Measurements from ENCODE around the gene TMEM129.

TMEM129 gene

DNA sequence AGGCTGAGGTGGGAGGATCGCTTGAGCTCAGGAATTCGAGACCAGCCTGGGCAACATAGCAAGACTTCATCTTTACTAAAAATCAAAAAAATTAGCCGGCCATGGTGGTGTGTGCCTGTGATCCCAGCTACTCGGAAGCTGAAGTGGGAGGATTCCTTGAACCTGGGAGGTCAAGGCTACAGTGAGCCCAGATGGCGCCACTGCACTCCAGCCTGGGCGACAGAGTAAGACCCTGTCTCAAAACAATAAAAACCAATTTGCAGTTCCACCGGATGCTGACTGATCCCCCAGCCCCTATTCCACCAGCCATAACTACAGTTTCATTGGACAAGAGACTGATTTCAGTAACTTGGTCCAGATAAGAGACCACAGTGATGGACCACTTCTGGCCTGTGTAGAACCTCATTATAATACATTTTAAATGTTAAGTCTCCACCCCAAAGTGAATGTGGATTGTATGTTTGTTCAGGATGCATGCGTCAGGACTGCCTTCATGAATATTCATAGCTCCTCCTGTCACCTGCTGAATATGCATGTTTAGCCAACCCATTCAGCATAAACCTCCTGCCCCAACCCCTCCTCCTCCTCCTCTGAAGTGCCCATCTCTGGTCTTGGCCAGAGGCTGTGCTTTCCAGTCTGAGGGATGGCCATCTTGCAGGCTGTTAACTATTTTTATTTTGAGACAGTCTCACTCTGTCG lies 6.7 kb downstream of the TMEM129 start:
- Histone ChIP-seq H3K27ac (ENCODE audit: low read length) (peak overlapping the region; percentile 95), H3K9ac (ENCODE audit: low read depth, low read length) (peak overlapping the region; percentile 80), H3K36me3 (ENCODE audit: insufficient read depth, low read length) (peaks cover 84% of the 10 kb centered on the region), H3K9me3 (ENCODE audit: insufficient read depth, low read length, severe bottlenecking) (no peaks in the 10 kb centered on the region), H3K27me3 (ENCODE audit: insufficient read depth, low read length, poor library complexity) (no peaks in the 10 kb centered on the region), H2AFZ (ENCODE audit: low read depth, low read length) (no peak overlapping the region), H4K20me1 (ENCODE audit: insufficient read depth, low read length) (peaks cover 68% of the 10 kb centered on the region), H3K4me3 (ENCODE audit: low read depth in 1 of 2, low read length in 2 of 2) (peak overlapping the region; percentile 72 to 88; a peak in 3 of 4 replicates), H3K79me2 (ENCODE audit: insufficient read depth, low read length) (peaks cover 98% of the 10 kb centered on the region), H3K4me1 (ENCODE audit: insufficient read depth, low read length) (peaks cover 82% of the 10 kb centered on the region), H3K4me2 (ENCODE audit: insufficient read depth, low read length) (peak overlapping the region; percentile 82)
- ATAC-seq (ENCODE audit: insufficient read depth, low read depth) (no peak), DNase-seq (no peak)
- TF ChIP-seq CTCF (IDR thresholded peaks at IDR 0.05; ENCODE audit: borderline replicate concordance, extremely low read depth, low read length, poor library complexity, severe bottlenecking) (no peak), EZH2 (IDR thresholded peaks at IDR 0.05; ENCODE audit: borderline replicate concordance, low read depth, low read length, severe bottlenecking) (no peak)

- H3K9ac ChIP-seq (ENCODE audit: low read depth, low read length): peak overlapping the region; percentile 80
- ATAC-seq (ENCODE audit: insufficient read depth, low read depth): peak; percentile 2; the same call in 2 of the 3 replicates
- peaks cover 89% of the 10 kb centered on the region for H3K36me3 ChIP-seq (ENCODE audit: insufficient read depth, low read length)
- peak overlapping the region; percentile 70 for H2AFZ ChIP-seq (ENCODE audit: low read depth, low read length)
- H3K4me3 ChIP-seq (ENCODE audit: low read depth in 1 of 2, low read length in 2 of 2): peak overlapping the region; percentile 72 to 88
- peaks cover 84% of the 10 kb centered on the region for H3K4me1 ChIP-seq (ENCODE audit: insufficient read depth, low read length)
- no peaks in the 10 kb centered on the region for H3K9me3 ChIP-seq (ENCODE audit: insufficient read depth, low read length, severe bottlenecking)
- DNase-seq: no peak
- H4K20me1 ChIP-seq (ENCODE audit: insufficient read depth, low read length): peaks cover 72% of the 10 kb centered on the region
- TF ChIP-seq EZH2 (IDR thresholded peaks at IDR 0.05; ENCODE audit: borderline replicate concordance, low read depth, low read length, severe bottlenecking) (no peak), CTCF (IDR thresholded peaks at IDR 0.05; ENCODE audit: borderline replicate concordance, extremely low read depth, low read length, poor library complexity, severe bottlenecking) (no peak)
- peak overlapping the region; percentile 95 for H3K27ac ChIP-seq (ENCODE audit: low read length)
- H3K27me3 ChIP-seq (ENCODE audit: insufficient read depth, low read length, poor library complexity): no peaks in the 10 kb centered on the region
- peaks cover 99% of the 10 kb centered on the region for H3K79me2 ChIP-seq (ENCODE audit: insufficient read depth, low read length)
- H3K4me2 ChIP-seq (ENCODE audit: insufficient read depth, low read length): peak overlapping the region; percentile 82
These were observed 7.9 kb downstream of the TMEM129 start for GRCh38 chr4:1713003-1713851.

DNA sequence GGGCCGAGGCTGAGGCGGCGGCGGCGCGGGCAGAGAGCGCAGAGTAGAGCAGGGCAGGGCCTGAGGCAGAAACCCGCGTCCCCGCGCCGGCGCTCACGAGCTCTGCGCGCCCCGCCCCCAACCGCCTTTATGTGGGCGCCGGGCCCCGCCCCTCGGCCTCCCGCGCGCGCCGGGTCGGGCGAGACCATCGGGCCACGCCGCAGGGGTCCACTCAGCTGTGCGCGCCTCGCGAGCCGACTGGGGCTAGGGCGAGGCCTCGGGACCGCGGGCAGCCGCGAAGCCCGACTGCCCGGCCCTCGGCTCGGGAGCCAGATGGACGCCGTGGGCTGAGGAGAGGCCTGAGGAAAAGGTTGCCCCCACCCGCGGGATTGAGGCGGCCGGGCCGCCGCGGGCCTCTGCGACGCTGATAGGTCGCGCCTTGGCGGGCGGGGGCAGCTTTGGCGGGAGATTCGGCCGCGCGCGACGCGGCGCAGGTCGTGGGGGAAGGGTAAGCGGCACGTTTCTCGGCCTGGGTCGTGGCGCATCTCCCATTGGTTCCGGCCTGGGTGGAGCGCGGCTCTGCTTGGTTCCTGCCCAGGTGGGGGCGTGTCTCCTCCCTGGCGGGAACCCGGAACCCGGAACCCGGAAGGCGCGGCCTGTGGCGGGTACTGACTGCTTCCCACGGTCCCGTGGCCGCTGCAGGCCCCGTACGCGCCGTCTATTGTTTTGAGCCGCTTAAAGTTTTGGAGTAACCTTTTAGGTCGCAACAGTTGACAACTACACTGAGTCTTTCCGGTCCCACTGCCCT lies 8.7 kb downstream of the TMEM129 start, which contains the start of gene SLBP:
Gene SLBP (minus strand): TSS at position 104 of the 787 bp plus-strand sequence. CDS start 131 bp downstream, outside the sequence.
- Histone ChIP-seq H3K27me3 (ENCODE audit: insufficient read depth, low read length, poor library complexity) (no peaks in the 10 kb centered on the region), H3K4me1 (ENCODE audit: insufficient read depth, low read length) (peaks cover 79% of the 10 kb centered on the region), H2AFZ (ENCODE audit: low read depth, low read length) (peak within 1 kb of the TSS; percentile 82), H4K20me1 (ENCODE audit: insufficient read depth, low read length) (peaks cover 66% of the 10 kb centered on the region), H3K9me3 (ENCODE audit: insufficient read depth, low read length, severe bottlenecking) (no peaks in the 10 kb centered on the region), H3K4me3 (ENCODE audit: low read depth in 1 of 2, low read length in 2 of 2) (peak within 1 kb of the TSS; percentile 88 to 92), H3K27ac (ENCODE audit: low read length) (peak within 1 kb of the TSS; percentile 95), H3K36me3 (ENCODE audit: insufficient read depth, low read length) (peaks cover 89% of the 10 kb centered on the region), H3K79me2 (ENCODE audit: insufficient read depth, low read length) (peaks cover 99% of the 10 kb centered on the region), H3K9ac (ENCODE audit: low read depth, low read length) (peak within 1 kb of the TSS; percentile 80), H3K4me2 (ENCODE audit: insufficient read depth, low read length) (peak within 1 kb of the TSS; percentile 82)
- DNase-seq (peak; percentile 99), ATAC-seq (ENCODE audit: insufficient read depth, low read depth) (peak; percentile 87)
- TF ChIP-seq EZH2 (IDR thresholded peaks at IDR 0.05; ENCODE audit: borderline replicate concordance, low read depth, low read length, severe bottlenecking) (no peak), CTCF (IDR thresholded peaks at IDR 0.05; ENCODE audit: borderline replicate concordance, extremely low read depth, low read length, poor library complexity, severe bottlenecking) (no peak)
